Measurements from ENCODE around the gene MDM2.
"Not testable (repeated sequence)": the region's sequence is repeated elsewhere in the genome, so short reads cannot be mapped to it uniquely, and the experiment has no call there.

- TF ChIP-seq EZH2 (IDR thresholded peaks at IDR 0.05; ENCODE audit: borderline replicate concordance, low read depth, low read length, severe bottlenecking); POLR2A (IDR thresholded peaks at IDR 0.05; ENCODE audit: low read depth, low read length); CTCF (IDR thresholded peaks at IDR 0.05; ENCODE audit: extremely low read depth in 1 of 2, insufficient read depth in 1 of 2, low read depth in 1 of 2, low read length in 2 of 2); MYC (IDR thresholded peaks at IDR 0.05; ENCODE audit: low read depth, low read length); MAX (IDR thresholded peaks at IDR 0.05; ENCODE audit: insufficient read depth, insufficient read length): not testable (repeated sequence)
Measured at GRCh38 chr12:68810027-68810389, 2.0 kb downstream of the MDM2 start.
